Measurements from ENCODE around the gene THOC7.
A peak's percentile ranks its signal among the peaks of the same experiment; 100 is the strongest.

The THOC7 gene

GRCh38 chr3:63863150-63864007, at the start of gene THOC7, which contains the start of gene ATXN7:
Gene THOC7, minus strand, starts transcription at chr3:63863805. Its CDS starts 15 bp downstream, at chr3:63863790.
Gene ATXN7, plus strand, starts transcription at chr3:63863867. Its CDS starts 48,732 bp downstream, at chr3:63912599.
- FAIRE-seq, result no peak

- FAIRE-seq, result no peak
Measured at GRCh38 chr3:63912768-63913588, 49.4 kb upstream of the THOC7 start.

- FAIRE-seq, result no peak
Measured at GRCh38 chr3:63911873-63912767, 48.5 kb upstream of the THOC7 start, which contains the start of gene SCAANT1. Gene SCAANT1, minus strand, starts transcription at chr3:63912383.

- FAIRE-seq, result no peak
Measured at GRCh38 chr3:63911509-63911872, 47.9 kb upstream of the THOC7 start.

- FAIRE-seq, result no peak
Measured at GRCh38 chr3:63910891-63911290, 47.3 kb upstream of the THOC7 start.

GRCh38 chr3:63910001-63910400, 46.4 kb upstream of the THOC7 start:
- no peak for FAIRE-seq

DNA sequence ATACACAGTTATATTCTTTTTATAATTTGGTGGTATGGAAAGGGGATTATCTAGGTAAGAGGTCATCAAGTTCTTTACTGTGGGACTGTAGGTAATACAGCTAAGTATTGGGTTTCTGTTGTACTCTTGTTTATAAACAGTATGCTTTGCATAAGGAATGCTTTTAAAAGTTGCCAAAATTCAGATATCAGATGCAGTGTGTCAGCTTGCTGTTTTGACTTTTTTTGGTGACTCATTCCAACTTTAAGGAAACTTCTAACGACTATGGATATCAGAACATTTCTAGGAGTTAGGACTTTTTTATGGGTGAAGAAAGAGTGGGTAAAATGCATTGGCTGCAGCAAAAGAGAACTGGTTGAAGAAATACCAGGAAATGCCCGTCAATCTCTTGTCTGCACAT, 45.8 kb upstream of the THOC7 start:
- FAIRE-seq, result no peak

- FAIRE-seq, result no peak
Measured at GRCh38 chr3:63908776-63909175, 45.2 kb upstream of the THOC7 start.

DNA sequence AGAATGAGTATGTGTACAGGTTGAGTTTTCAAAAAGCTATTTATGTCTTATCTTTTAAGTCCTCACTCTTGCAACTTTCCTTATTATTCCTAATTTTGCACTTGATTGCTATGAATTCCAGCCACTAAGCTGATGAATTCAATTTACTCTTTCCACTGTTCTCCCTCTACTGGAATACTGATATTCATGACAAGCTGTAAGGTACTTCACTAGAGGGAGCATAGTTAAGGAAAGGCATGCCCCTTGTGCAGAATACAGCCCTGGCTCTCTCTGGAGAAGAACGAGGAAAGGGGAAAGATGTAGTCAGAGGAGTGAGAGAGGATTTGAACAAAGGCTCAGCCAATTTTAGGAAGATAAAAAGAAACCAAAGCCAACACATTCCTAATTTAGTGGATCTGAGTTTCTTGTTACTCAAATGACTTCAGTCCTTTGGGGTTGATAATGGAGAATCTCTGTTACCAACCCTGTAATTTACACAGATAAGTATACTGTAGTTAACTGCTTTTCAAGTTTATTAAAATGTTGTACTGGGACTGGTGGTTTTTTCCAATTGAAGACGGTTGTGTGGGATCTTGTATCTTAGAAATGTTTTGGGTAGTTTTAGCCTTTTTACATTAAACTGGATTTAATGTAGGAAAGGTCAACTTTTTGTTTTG, 44.6 kb upstream of the THOC7 start:
- peak; percentile 39 for FAIRE-seq

GRCh38 chr3:63905731-63906620, 42.4 kb upstream of the THOC7 start:
- FAIRE-seq, result no peak

DNA sequence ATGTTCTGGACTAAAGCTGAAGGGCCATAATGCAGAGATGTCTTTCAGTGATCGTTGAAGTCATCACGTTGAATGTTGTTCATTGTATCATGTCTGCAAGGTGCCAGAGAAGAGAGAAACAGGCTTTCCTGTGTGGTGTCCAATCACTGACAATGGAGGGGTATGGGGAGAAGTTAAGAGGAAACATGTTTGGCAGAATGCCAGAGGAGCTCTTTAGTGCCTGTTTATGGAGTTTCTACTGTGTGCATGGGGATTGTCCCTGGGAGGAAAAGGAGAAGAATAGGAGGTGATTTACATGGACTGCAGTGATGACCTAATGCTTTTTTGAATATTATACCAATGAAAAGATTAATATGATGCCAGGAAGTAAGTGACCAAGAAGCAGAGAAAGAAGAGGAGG, 36.9 kb upstream of the THOC7 start:
- FAIRE-seq, result no peak

GRCh38 chr3:63900010-63900409, 36.4 kb upstream of the THOC7 start:
- FAIRE-seq, result no peak

DNA sequence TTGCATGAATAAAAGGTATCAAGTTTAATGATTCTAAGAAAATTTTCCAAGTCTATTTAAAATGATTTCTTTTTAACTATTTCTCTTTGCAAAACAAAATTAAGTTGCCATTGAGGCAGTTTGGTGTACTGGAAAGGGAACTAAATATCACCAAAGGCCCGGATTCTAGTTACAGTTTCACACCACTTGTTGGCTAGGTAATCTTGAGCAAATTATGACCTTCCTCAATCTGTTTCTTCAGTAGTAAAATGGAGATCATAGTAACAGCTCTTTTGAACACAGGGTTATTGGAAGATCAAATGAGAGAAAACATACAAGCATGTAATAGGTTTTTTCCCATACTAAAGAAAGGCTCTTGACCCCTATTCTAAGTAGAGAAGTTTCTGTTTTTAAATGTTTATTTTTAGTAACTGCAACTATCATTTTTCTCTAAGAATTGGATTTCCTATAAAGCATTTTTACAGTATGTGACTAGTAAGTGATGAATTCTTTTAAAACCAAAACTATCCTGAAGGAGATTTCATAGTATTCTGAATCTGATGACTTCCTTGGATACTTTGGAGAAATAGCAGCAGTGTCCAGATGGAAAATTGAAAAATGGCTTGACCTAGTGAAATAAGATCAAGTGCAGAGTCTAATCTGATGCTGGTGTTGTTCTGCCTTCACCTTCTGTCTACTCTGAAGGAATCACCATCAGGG, 32.9 kb upstream of the THOC7 start:
- FAIRE-seq, result no peak

- no peak for FAIRE-seq
Measured at GRCh38 chr3:63895422-63896189, 32.0 kb upstream of the THOC7 start.

DNA sequence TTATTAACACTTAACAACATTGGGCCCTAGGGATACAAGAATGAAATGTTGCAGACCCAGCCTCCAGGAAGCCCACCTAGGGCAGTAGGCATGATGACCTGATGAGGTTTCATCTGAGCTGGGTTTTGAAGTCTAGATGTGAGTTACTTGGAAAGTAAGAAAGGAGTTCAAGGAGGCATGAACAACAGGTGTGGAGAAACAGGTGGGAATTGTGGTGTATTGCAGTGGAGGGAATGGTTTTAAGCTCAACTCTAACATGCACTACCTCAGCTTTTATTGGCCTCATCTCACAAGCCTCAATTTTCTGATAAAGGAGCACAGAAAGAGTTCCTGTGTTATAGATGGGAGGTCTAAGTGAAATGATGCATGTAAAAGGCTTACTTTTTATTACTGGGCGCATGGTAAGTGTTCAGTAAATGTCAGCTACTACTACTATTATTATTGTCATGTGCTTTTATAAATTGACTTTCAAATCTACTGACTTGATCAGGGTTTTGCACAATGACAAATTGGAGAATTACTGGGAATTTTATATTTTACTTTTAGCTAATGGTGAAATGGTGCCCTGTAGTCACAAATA, 29.3 kb upstream of the THOC7 start:
- no peak for FAIRE-seq

GRCh38 chr3:63891518-63891917, 27.9 kb upstream of the THOC7 start:
- no peak for FAIRE-seq

- FAIRE-seq, result no peak
Measured at GRCh38 chr3:63886858-63887257, 23.3 kb upstream of the THOC7 start.

DNA sequence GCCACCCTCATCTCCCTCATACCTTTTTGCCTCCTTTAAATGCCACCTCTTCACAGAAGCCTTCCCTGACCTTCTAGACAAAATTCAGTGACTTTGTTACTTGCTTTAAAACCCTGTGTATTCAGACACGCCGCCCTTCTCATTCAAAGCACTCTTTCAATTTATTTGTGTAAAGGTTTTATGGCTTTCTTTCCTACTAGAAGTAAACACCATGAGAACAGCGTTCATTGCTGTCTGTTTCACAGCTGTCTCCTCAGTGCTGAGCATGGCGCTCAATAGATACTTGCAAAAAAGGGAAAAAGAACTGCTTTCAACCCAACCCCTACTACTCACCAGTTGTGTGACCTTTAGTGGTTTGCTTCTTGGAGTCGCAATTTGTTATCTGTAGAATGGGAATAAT, 17.0 kb upstream of the THOC7 start:
- no peak for FAIRE-seq

GRCh38 chr3:63878394-63879060, 14.9 kb upstream of the THOC7 start:
- FAIRE-seq, result no peak

Measured in A204.1 (cell line).